GM12878 (cell line): ENCODE results near the gene MGLL. TPM values are rescaled to one million over a fixed set of nuclear protein-coding genes. Genes with fewer than 3 reads are reported as not detected.

ENCODE experiments used
- CBX3 ChIP-seq: fragments of 200-600 bp; sonication (generic); IDR thresholded peaks from 2 replicates; pipeline ENCODE4 v1.6.1; 2016; ENCODE audit warnings: low read depth, borderline replicate concordance
- CREB1 ChIP-seq: IDR thresholded peaks from 2 replicates; pipeline ENCODE4 v1.6.1; 2012; ENCODE audit warnings: low read depth, mild to moderate bottlenecking, inconsistent platforms
- EZH2 ChIP-seq: IDR thresholded peaks from 2 replicates; pipeline ENCODE4 v1.6.1; 2012; ENCODE audit warnings: low read depth, mild to moderate bottlenecking, control low read depth, inconsistent platforms, low read length, borderline replicate concordance; ENCODE audit not compliant: control insufficient read depth
- GABPA ChIP-seq: IDR thresholded peaks from 2 replicates; pipeline ENCODE4 v1.6.1; 2014; ENCODE audit warnings: antibody characterized with exemption, low read depth, mild to moderate bottlenecking, inconsistent platforms
- HSF1 ChIP-seq: fragments of 150-350 bp; IDR thresholded peaks from 2 replicates; pipeline ENCODE4 v1.6.1; 2014; ENCODE audit warnings: mild to moderate bottlenecking, low read depth, low read length
- JUNB ChIP-seq: IDR thresholded peaks from 2 replicates; pipeline ENCODE4 v1.6.1; 2016; ENCODE audit warnings: antibody characterized with exemption, mild to moderate bottlenecking
- JUND ChIP-seq: IDR thresholded peaks from 2 replicates; pipeline ENCODE4 v1.6.1; 2012; ENCODE audit warnings: low read depth, mild to moderate bottlenecking, low read length, improper control_type of control experiment, moderate library complexity
- MEF2A ChIP-seq: IDR thresholded peaks from 2 replicates; pipeline ENCODE4 v1.6.1; 2011; ENCODE audit warnings: low read depth, mild to moderate bottlenecking, low read length, moderate library complexity; ENCODE audit not compliant: insufficient read depth
- NFYA ChIP-seq: IDR thresholded peaks from 2 replicates; pipeline ENCODE4 v1.6.1; 2011; ENCODE audit warnings: low read depth, mild to moderate bottlenecking, low read length, improper control_type of control experiment, borderline replicate concordance
- NR2C2 ChIP-seq: IDR thresholded peaks from 2 replicates; pipeline ENCODE4 v1.6.1; 2011; ENCODE audit warnings: borderline replicate concordance, low read depth; ENCODE audit not compliant: control insufficient read depth, insufficient read length
- SMARCA5 ChIP-seq: fragments of 450-650 bp; IDR thresholded peaks from 2 replicates; pipeline ENCODE4 v1.6.1; 2017; ENCODE audit warnings: mild to moderate bottlenecking
- STAT1 ChIP-seq: fragments of 450-650 bp; conservative IDR thresholded peaks from 2 replicates; pipeline ENCODE4 v1.6.1; 2014; ENCODE audit warnings: antibody characterized with exemption, mild to moderate bottlenecking
- TCF12 ChIP-seq: IDR thresholded peaks from 2 replicates; pipeline ENCODE4 v1.6.1; 2011; ENCODE audit warnings: low read depth, mild to moderate bottlenecking, low read length
- ZBTB40 ChIP-seq: fragments of 450-650 bp; IDR thresholded peaks from 2 replicates; pipeline ENCODE4 v1.6.1; 2016; ENCODE audit warnings: mild to moderate bottlenecking, moderate library complexity, borderline replicate concordance
- ZNF217 ChIP-seq: fragments of 450-650 bp; IDR thresholded peaks from 2 replicates; pipeline ENCODE4 v1.6.1; 2017; ENCODE audit warnings: antibody characterized with exemption, mild to moderate bottlenecking
- ZNF622 ChIP-seq: fragments of 450-650 bp; IDR thresholded peaks from 2 replicates; pipeline ENCODE4 v1.6.1; 2017; ENCODE audit warnings: mild to moderate bottlenecking, inconsistent platforms
- polyA plus RNA-seq, 11 experiments: library from polyadenylated mRNA; depleted of rRNA in 4 of 11; unstranded in 6 of 11; stranded (reverse) in 5 of 11; fragments of >200 nt; fragmentation: Nextera tagmentation in 4 of 11; fragmentation: Illumina TruSeq in 1 of 11; extraction: Ambion mirVana in 4 of 11; extraction: Trizol in 1 of 11; gene quantifications; 1 replicate in 1 of 11; 2 replicates in 10 of 11; pipeline versions ENCODE4 v1.2.1 to v1.2.3, GENCODE V29; 2011 to 2016; ENCODE audit warnings: inconsistent platforms in 2 of 11, missing spikeins in 2 of 11, low read depth in 1 of 11
- total RNA-seq, 4 experiments: library from RNA; depleted of rRNA in 3 of 4; stranded (reverse); fragments of >200 nt in 3 of 4; fragmentation: Illumina TruSeq in 1 of 4; extraction: Trizol in 1 of 4; gene quantifications; 2 replicates each; pipeline versions ENCODE4 v1.2.1 to v1.2.3, GENCODE V29; 2013 to 2021
- TF ChIP-seq, protein P1 (sequence below): fragments of 450-650 bp; IDR thresholded peaks from 2 replicates; pipeline ENCODE4 v1.6.1; 2016; ENCODE audit warnings: mild to moderate bottlenecking
- TF ChIP-seq, protein P2 (sequence below): fragments of 450-650 bp; IDR thresholded peaks from 2 replicates; pipeline ENCODE4 v1.6.1; 2018; ENCODE audit warnings: borderline replicate concordance, mild to moderate bottlenecking; ENCODE audit not compliant: partially characterized antibody
- TF ChIP-seq, protein P3 (sequence below): fragments of 450-650 bp; IDR thresholded peaks from 2 replicates; pipeline ENCODE4 v1.6.1; 2016; ENCODE audit warnings: mild to moderate bottlenecking

MGLL gene
- total and polyA plus RNA-seq, 10 of the 15 experiments (the other 5 are each of a cell fraction or from before 2014, with no cell fraction given) = 44.9 to 177 (median 72.9) TPM

DNA sequence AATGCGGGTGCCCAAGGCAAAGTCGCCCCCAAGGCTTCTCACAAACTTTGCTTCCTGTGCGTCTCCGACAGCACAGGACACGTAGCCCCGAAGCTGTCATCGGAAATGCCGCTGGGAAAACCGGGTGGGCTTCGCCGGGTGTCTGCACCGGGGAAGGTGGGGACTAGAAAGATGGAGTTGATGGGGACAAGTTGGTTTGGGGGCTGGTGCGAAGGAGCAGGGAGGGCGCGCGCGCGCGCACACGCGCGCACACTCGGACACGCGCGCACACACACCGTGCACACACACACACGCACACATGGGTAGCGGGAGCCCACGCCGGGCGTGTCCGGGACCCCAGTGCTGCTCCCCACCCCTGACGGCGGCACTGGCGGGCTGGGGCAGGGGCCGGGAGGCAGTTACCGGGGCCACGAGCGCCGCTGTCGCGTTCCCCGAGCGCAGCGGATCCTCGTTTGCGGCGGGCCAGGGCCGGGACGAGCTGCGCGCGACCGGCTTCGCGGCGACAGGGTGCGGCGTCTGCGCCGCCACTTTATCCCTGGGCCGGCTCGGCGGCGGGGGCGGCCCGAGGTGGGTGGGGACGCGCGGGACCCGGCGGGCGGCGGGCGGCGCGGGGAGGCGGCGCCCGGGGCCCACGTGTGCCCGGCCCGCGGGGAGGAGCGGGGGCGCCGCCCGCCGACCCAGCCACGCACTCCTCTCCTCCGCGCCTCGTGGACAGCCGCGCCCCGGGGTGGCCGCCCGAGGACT is 539 bp upstream of the MGLL start (continued):
- TF ChIP-seq ZBTB40 = no peak
- TF ChIP-seq HSF1 = no peak
- TF ChIP-seq JUND = no peak
- TF ChIP-seq GABPA = no peak
- TF ChIP-seq, protein P1, sequence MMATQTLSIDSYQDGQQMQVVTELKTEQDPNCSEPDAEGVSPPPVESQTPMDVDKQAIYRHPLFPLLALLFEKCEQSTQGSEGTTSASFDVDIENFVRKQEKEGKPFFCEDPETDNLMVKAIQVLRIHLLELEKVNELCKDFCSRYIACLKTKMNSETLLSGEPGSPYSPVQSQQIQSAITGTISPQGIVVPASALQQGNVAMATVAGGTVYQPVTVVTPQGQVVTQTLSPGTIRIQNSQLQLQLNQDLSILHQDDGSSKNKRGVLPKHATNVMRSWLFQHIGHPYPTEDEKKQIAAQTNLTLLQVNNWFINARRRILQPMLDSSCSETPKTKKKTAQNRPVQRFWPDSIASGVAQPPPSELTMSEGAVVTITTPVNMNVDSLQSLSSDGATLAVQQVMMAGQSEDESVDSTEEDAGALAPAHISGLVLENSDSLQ = 0 out of 2 replicates have a peak, but pooled peaks have one; percentile 22
- no peak for TF ChIP-seq NR2C2
- TF ChIP-seq SMARCA5 = no peak
- TF ChIP-seq EZH2 = no peak
- TF ChIP-seq JUNB = no peak
- peak; percentile 17; the same call in 1 of the 2 replicates for TF ChIP-seq CREB1
- TF ChIP-seq, protein P2, sequence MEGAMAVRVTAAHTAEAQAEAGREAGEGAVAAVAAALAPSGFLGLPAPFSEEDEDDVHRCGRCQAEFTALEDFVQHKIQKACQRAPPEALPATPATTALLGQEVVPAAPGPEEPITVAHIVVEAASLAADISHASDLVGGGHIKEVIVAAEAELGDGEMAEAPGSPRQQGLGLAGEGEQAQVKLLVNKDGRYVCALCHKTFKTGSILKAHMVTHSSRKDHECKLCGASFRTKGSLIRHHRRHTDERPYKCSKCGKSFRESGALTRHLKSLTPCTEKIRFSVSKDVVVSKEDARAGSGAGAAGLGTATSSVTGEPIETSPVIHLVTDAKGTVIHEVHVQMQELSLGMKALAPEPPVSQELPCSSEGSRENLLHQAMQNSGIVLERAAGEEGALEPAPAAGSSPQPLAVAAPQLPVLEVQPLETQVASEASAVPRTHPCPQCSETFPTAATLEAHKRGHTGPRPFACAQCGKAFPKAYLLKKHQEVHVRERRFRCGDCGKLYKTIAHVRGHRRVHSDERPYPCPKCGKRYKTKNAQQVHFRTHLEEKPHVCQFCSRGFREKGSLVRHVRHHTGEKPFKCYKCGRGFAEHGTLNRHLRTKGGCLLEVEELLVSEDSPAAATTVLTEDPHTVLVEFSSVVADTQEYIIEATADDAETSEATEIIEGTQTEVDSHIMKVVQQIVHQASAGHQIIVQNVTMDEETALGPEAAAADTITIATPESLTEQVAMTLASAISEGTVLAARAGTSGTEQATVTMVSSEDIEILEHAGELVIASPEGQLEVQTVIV = no peak
- no peak for TF ChIP-seq TCF12
- TF ChIP-seq, protein P3, sequence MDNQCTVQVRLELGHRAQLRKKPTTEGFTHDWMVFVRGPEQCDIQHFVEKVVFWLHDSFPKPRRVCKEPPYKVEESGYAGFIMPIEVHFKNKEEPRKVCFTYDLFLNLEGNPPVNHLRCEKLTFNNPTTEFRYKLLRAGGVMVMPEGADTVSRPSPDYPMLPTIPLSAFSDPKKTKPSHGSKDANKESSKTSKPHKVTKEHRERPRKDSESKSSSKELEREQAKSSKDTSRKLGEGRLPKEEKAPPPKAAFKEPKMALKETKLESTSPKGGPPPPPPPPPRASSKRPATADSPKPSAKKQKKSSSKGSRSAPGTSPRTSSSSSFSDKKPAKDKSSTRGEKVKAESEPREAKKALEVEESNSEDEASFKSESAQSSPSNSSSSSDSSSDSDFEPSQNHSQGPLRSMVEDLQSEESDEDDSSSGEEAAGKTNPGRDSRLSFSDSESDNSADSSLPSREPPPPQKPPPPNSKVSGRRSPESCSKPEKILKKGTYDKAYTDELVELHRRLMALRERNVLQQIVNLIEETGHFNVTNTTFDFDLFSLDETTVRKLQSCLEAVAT = peak; percentile 60; the same call in 1 of the 2 replicates
- no peak for TF ChIP-seq CBX3
- TF ChIP-seq ZNF217 = no peak
- TF ChIP-seq MEF2A = no peak
- TF ChIP-seq NFYA = no peak
- TF ChIP-seq STAT1 = 0 out of 2 replicates have a peak, but pooled peaks have one; percentile 30
- no peak for TF ChIP-seq ZNF622
